Effector memory CD4-positive, alpha-beta T cell (primary cell): ENCODE data around the gene PLP1.
"Not testable (repeated sequence)": the region's sequence is repeated elsewhere in the genome, so short reads cannot be mapped to it uniquely, and the experiment has no call there.

Experiments used
- DNase-seq, 3 donors: peaks; one replicate each; pipeline ENCODE4 v3.0.0-alpha.2; 2020
- H3K27ac ChIP-seq: 2 replicates; pipeline ENCODE4 v1.7.0; 2013; ENCODE audit warnings: mild to moderate bottlenecking, low read length, moderate library complexity; ENCODE audit not compliant: insufficient read depth, poor library complexity, severe bottlenecking
- H3K27me3 ChIP-seq: replicated peaks from 2 replicates; pipeline ENCODE4 v1.7.0; 2013; ENCODE audit warnings: mild to moderate bottlenecking, low read length; ENCODE audit not compliant: insufficient read depth, control insufficient read depth, poor library complexity, severe bottlenecking
- H3K36me3 ChIP-seq: 2 replicates; pipeline ENCODE4 v1.7.0; 2013; ENCODE audit warnings: mild to moderate bottlenecking, low read length, moderate library complexity; ENCODE audit not compliant: control insufficient read depth, insufficient read depth
- H3K4me1 ChIP-seq: 2 replicates; pipeline ENCODE4 v1.7.0; 2013; ENCODE audit warnings: low read length, mild to moderate bottlenecking; ENCODE audit not compliant: control insufficient read depth, insufficient read depth, poor library complexity, severe bottlenecking
- H3K4me3 ChIP-seq: 2 replicates; pipeline ENCODE4 v1.7.0; 2013; ENCODE audit warnings: low read length, low read depth, mild to moderate bottlenecking; ENCODE audit not compliant: insufficient read depth, poor library complexity, severe bottlenecking
- H3K9me3 ChIP-seq: 2 replicates; pipeline ENCODE4 v1.7.0; 2013; ENCODE audit warnings: mild to moderate bottlenecking, low read length, moderate library complexity; ENCODE audit not compliant: control insufficient read depth

The PLP1 gene

DNA sequence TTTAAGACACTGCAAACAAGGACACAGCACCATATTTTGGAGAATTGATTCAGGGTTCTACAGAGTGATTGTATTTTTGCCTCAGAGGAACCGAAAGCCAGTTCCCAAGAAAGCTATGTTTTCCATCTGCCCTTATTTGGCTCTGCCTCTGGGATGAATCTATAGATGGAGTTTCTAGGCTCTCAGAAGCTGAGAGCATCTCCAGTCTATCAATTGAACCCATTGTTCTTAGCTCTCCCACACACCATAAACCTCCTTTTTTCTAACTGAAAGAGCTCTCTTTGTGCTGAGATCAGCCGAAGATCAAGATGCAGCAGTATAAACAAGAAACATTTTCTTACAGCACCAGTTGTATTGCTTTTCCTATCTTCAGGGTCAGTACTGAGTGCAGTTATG lies 16.9 kb downstream of the PLP1 start:
- no peak for DNase-seq
- H3K4me1 ChIP-seq = no peaks in the 10 kb centered on the region
- H3K9me3 ChIP-seq = no peaks in the 10 kb centered on the region
- no peaks in the 10 kb centered on the region for H3K36me3 ChIP-seq
- H3K27me3 ChIP-seq = no peaks in the 10 kb centered on the region
- H3K4me3 ChIP-seq = no peak overlapping the region
- no peak overlapping the region for H3K27ac ChIP-seq

DNA sequence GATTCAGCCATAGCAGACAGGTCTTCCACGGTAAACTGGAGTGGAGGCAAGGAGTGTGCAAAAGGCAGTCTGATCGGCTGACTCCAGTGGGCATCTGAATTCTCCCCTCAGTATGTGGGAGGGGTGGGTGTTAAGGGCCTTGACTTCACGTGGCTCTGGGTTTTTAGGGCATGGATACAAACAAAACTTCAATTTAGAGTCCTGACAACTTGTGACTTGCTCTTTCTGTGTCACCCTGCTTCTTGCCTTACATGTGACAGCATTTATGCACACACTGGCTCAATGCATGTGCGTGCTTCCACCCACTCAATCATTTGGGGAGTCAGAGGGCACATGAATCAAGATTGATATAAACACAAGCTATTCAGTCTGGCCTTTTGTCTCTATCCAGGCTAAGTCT lies 17.5 kb downstream of the PLP1 start:
- Histone ChIP-seq H3K9me3 (no peaks in the 10 kb centered on the region), H3K27ac (no peak overlapping the region), H3K27me3 (no peaks in the 10 kb centered on the region), H3K4me1 (no peaks in the 10 kb centered on the region), H3K4me3 (no peak overlapping the region), H3K36me3 (no peaks in the 10 kb centered on the region)
- no peak for DNase-seq

DNA sequence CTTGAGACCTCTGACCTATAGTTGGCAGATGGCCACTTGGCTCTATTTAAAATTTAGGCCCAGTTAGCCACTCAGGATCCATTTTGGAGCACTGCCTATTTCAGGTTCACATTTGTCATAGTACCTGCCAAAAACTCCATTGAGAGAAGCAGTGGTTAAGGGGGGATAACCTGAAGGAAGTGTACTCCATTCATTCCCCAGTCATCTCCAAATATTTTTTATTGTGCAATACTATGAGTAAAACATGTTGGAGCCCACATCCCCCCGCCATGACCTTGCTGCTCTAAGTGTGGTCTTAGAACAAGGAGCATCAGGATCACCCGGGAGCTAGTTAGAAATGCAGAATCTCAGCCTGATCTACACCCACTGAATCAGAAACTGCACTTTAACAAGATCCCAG lies 21.1 kb downstream of the PLP1 start:
- DNase-seq = no peak
- H3K36me3 ChIP-seq = no peaks in the 10 kb centered on the region
- H3K27me3 ChIP-seq = no peaks in the 10 kb centered on the region
- no peaks in the 10 kb centered on the region for H3K4me1 ChIP-seq
- H3K4me3 ChIP-seq = no peak overlapping the region
- H3K27ac ChIP-seq = no peak overlapping the region
- no peaks in the 10 kb centered on the region for H3K9me3 ChIP-seq

DNA sequence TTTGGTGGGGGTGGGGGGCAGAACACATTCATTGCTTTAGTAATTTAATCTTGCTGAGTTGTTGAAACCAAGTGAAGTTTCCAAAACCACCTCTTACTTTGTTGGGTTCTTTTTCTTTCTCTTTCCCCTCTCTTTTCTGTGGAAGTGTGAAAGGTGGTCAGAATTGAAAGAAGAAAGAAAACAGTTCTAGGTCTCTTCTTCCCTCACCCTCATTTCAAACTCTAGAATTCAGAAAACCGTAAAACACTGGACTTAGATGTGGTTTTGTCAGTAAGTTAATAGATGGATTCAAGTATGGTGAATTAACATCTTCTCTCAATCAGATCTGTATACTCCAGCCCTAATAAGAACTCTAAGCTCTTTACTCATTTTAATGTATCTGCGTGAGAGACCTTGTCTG lies 23.7 kb downstream of the PLP1 start:
- Histone ChIP-seq H3K9me3 (no peaks in the 10 kb centered on the region), H3K4me3 (no peak overlapping the region), H3K27ac (no peak overlapping the region), H3K4me1 (no peaks in the 10 kb centered on the region), H3K36me3 (no peaks in the 10 kb centered on the region), H3K27me3 (no peaks in the 10 kb centered on the region)
- DNase-seq = no peak

DNA sequence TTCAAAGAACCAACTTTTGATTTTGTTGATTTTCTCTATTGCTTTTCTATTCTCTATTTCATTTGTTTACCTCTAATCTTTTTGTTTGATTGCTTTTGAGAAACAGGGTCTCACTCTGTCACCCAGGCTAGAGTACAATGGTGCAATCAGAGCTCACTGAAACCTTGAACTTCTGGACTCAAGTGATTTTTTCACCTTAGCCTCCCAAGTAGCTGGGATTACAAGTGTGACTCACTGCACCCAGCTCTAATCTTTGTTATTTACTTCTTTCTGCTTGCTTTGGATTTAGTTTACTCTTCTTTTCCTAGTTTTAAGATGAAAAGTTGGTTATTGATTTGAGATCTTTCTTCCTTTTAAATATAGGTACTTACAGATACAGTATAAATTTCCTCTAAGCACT lies 29.2 kb downstream of the PLP1 start:
- no peaks in the 10 kb centered on the region for H3K36me3 ChIP-seq
- H3K27me3 ChIP-seq = no peaks in the 10 kb centered on the region
- DNase-seq = no peak
- H3K4me1 ChIP-seq = no peaks in the 10 kb centered on the region
- H3K4me3 ChIP-seq = no peak overlapping the region
- H3K27ac ChIP-seq = no peak overlapping the region
- no peaks in the 10 kb centered on the region for H3K9me3 ChIP-seq

DNA sequence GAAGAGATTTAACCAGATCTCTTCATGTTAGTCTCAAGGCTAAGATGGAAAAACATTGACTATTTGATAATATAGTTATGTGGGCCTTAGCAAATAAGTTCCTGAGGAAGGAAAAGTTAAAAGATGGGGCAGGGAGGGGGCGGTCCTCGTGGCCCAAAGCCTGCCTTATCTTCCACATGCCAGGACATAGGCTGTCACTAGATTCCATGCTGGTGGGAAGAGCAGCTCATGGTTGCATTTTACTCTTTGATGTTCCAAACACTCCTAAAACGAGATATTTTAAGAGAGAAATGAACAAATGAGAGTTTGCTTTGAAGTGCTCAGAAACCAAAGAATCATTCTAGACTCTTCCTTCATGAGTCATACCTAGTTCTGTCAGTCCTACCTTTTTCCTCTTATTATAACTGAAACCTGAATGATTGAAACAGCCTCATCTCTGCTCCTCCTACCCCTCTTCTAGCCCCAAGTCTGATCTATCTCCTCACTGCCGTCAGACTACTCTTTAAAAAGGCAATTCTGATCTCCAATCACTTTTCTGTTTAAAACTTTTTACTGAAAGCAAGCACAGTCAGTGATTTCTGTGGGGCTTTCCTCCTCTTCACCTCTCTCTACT lies 30.3 kb downstream of the PLP1 start:
- DNase-seq = no peak
- no peaks in the 10 kb centered on the region for H3K4me1 ChIP-seq
- no peaks in the 10 kb centered on the region for H3K27me3 ChIP-seq
- H3K36me3 ChIP-seq = no peaks in the 10 kb centered on the region
- no peaks in the 10 kb centered on the region for H3K9me3 ChIP-seq
- no peak overlapping the region for H3K27ac ChIP-seq
- no peak overlapping the region for H3K4me3 ChIP-seq

DNA sequence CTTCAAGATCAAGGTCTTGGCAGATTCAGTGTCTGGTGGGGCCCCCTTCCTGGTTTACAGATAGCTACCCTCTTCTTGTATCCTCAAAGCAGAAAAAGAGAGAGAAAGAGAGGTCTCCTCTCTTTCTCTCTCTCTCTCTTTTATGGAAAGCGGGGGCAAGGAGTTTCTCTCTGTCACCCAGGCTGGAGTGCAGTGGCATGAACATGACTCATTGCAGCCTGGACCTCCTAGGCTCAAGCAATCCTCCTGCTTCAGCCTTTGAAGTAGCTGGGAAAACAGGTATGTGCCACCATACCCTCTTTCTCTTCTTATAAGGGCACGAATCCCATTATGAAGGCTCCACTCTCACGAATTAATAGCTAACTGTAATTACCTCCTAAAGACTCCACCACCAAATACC lies 35.2 kb downstream of the PLP1 start:
- no peak overlapping the region for H3K4me3 ChIP-seq
- H3K36me3 ChIP-seq = no peaks in the 10 kb centered on the region
- DNase-seq = no peak
- no peaks in the 10 kb centered on the region for H3K9me3 ChIP-seq
- no peaks in the 10 kb centered on the region for H3K27me3 ChIP-seq
- H3K27ac ChIP-seq = no peak overlapping the region
- H3K4me1 ChIP-seq = no peaks in the 10 kb centered on the region

DNA sequence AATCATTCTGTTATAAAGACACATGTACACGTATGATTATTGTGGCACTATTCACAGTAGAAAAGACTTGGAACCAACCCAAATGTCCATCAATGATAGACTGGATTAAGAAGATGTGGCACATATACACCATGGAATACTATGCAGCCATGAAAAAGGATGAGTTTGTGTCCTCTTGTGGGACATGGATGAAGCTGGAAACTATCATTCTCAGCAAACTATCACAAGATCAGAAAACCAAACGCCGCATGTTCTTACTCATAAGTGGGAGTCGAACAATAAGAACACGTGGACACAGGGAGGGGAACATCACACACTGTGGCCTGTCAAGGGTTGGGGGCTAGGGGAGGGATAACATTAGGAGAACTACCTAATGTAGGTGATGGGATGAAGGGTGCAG lies 40.5 kb downstream of the PLP1 start:
- not testable (repeated sequence) for H3K27me3 ChIP-seq, H3K9me3 ChIP-seq, DNase-seq, H3K27ac ChIP-seq, H3K4me1 ChIP-seq, H3K36me3 ChIP-seq, H3K4me3 ChIP-seq

DNA sequence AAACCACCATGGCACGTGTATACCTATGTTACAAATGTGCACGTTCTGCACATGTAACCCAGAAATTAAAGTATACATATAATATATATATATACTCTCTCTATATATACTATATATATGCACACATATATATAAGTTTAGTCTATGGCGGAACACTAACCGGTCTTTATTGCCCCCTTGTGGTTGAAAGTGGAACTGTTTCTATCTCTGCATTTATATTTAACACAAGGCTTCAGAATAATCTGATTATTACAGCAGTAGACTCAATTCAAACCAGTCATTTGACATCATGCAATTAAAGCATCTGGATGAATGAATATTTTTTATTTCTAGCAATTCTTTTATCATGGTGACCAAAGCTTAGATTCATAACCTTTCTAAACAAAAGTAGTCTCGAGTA lies 40.9 kb downstream of the PLP1 start:
- Histone ChIP-seq H3K4me1 (no peaks in the 10 kb centered on the region), H3K4me3 (no peak overlapping the region), H3K27ac (no peak overlapping the region), H3K9me3 (no peaks in the 10 kb centered on the region), H3K36me3 (no peaks in the 10 kb centered on the region), H3K27me3 (no peaks in the 10 kb centered on the region)
- no peak for DNase-seq

DNA sequence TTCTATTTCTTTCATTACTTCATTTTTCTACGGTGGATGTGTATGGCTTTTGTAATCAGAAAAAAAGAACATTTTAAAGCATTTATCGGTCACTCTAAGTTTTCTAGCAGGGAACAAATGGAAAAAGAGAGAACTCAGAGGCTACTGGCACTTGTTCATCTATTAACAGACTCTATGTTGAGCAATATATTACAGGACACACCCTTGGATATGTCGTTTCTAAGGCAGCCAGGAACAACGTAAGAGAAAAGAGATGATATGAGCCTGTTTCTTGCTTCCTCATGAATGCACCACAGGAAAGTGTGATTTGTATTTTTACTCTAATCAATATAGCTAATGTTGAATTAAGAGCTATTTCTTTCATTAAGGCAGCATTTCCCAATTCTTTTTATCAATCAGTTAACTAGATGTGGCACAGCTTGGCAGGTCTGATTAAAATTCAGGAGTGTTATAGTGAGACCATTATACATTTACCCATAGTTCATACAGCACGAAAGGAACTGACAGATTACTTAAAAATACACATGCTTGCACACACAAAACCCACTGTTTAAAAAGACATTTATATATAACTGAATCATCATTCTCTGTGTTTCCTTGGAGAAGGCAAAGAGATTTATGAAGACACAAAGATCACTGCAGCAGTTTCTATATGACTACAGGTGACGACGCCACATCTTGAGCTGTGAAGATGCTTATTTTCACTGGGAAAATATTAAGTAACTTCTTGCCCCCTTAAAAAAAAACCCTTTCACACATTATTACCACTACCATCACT lies 42.4 kb downstream of the PLP1 start:
- H3K4me1 ChIP-seq = no peaks in the 10 kb centered on the region
- H3K9me3 ChIP-seq = no peaks in the 10 kb centered on the region
- no peak for DNase-seq
- H3K4me3 ChIP-seq = no peak overlapping the region
- no peak overlapping the region for H3K27ac ChIP-seq
- H3K27me3 ChIP-seq = no peaks in the 10 kb centered on the region
- H3K36me3 ChIP-seq = no peaks in the 10 kb centered on the region
